ENCODE measurements around the gene CACNG8.

Gene CACNG8

DNA sequence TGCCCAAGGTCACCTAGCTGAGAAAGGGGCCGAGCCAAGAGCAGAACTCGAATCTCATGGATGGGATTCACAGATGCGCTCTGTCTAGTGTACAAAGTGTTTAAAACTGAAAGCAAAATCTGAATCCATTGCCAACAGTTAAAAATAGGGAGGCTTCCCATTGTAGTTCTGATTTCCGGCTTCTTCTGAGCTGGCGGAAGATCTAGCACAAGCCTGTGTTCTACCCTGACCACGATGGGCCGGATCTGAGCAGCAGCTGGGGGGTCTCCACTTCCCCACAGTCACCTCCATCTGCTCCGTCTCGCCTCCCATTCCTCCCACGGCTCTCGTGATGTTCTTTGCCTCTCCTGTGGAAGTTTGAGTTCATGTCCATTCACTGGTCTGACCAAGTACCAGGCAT, 2.4 kb downstream of the CACNG8 start:
- DNase-seq = no peak

DNA sequence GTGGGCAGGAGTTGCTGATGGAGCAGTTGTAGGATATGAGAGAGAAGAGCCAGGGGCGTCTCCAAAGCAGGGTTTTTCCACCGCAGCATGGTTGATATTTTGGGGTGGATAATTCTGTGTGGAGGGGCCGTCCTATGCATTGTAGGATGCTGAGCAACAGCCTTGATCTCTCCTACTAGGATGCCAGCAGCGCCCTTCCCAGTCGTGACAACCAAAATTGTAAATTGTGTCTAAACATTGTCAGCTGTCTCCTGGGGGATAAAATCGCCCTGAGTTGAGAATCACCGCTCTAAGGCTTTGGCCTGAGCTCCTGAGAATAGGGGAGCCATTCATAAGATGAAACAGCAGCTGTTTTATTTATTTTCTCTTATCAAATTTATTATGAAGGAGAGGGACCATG, 4.2 kb downstream of the CACNG8 start:
- no peak for DNase-seq

DNA sequence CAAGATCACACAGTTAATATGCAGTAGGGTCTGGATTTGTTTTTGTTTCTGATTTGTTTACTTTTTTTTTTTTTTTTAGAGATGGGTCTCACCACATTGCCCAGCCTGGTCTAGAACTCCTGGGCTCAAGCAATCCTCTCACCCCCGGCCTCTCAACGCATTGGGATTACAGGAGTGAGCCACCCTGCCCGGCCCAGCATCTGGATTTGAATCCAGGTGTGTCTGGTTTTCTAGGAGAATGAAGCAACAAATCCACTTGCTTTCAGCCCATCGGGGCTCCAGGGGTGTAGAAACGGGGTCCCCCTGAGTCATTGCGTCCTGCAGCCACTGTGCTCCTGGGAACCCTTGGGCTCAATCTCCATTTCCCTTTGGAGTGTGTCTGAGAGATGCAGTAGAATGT, 6.6 kb downstream of the CACNG8 start:
- no peak for DNase-seq

DNA sequence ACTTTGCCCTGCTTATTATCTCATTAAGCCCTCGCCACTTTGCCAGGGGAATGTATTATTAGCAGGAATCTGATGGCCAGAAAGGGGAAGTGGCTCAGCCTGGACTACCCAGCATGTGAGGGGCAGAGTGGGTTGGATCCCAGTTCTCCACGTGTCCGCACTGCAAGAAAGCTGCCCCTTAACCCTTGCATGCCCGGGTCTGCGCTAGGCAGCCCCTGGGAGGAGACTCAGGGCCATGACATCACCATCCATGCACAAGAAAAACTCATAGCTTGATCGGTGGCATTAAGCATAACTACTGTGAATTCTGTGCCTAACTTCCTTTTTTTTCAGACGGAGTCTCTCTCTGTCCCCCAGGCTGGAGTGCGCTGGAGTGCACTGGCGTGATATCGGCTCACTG, 8.9 kb downstream of the CACNG8 start:
- no peak for DNase-seq

DNA sequence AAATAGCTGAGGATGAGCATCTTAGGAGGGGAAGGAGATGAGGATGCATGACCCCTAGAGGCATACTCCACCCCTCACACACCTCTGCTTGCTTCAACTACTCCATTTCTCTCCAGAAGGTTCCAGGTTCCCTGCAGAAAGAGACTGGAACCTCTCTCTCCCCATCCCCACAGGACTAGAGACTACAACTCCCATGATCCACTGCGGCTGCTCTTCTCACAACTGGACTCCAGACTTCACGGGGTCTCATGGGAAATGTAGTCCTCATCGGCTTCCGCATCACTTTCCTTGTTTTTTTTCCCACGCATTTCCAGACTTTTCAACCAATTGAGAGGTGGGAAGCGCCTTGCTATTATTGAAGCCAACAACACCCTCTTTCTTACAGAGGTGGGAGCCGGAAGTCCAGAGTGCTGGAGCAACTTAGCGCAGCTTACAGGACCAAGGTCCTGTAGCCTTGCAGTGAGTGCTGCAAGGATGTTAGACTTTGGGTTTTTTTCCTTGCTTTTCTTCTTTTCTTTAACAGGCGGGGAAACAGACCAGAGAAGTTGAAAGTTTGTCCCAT, 14.8 kb downstream of the CACNG8 start:
- peak; percentile 4 to 33 (median 21) for DNase-seq

DNA sequence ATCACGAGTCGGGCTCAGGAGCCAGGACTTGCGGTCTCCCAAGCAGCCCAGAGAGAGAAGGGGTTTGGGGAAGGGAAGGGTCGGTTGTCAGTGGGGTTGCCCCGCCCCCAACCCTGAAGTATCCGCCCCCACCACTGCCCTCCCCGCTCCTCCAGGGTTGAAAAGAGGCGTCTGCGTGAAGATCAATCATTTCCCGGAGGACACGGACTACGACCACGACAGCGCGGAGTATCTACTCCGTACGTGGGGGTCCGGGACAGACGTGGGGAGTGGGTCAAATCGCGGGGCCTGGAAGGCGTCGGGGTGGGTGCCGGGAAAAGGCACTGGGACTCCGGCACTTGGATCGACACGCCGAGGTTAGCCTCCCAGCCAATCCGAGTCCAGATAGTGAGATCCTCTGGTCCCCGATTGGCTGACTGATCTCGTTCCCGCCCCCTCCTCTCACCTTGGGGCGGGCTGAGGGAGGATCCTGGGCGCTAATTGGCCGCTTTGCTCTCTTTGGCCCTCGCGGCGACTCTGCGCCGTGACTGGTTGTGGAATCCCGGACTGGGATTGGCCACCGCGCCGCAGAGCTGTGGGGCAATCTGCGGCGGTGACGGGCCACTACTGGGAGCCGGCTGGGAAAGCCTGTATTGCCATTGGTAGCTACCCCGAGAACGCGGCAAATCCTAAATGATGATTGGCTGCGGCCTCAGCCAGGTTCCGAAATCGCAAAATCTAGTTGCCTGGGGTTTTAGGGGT, 15.4 kb downstream of the CACNG8 start:
- no peak for DNase-seq

DNA sequence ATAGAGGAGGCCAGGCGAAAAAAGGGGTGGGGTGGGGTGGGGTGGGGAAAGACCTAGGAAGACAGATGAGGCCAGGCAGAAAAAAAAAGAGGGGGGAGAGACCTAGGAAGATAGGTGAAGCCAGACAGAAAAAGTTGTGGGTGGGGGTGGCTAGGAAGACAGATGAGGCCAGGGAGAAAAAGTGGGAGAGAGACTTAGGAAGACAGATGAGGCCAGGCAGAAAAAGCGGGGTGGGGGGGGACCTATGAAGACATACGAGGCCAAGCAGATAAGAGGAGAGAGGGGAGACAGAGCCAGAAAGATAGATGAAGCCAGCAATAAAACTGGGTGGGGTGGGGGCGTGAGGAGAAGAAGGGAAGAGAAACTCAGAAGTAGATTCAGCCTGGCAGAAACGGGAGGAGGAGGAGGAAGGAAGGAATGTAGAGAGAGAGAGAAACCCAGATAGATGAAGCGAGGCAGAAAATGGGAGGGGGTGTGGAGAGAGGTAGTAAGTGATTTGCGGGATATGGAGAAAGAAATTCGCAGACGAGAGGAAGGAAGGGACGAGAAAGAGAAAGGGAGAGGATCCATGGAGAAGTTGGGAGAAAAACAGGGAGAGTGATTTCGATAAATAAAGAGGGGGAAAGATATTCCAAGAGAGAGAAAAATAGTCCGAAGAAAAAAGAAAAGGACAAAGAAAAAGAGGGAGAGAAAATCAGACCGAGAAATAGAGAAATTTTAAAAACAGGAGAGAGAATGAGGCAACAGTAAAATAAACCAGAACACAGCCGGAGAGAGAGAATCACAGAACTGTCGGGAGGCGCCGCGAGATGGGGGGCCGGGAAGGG, 16.5 kb downstream of the CACNG8 start:
- no peak for DNase-seq

DNA sequence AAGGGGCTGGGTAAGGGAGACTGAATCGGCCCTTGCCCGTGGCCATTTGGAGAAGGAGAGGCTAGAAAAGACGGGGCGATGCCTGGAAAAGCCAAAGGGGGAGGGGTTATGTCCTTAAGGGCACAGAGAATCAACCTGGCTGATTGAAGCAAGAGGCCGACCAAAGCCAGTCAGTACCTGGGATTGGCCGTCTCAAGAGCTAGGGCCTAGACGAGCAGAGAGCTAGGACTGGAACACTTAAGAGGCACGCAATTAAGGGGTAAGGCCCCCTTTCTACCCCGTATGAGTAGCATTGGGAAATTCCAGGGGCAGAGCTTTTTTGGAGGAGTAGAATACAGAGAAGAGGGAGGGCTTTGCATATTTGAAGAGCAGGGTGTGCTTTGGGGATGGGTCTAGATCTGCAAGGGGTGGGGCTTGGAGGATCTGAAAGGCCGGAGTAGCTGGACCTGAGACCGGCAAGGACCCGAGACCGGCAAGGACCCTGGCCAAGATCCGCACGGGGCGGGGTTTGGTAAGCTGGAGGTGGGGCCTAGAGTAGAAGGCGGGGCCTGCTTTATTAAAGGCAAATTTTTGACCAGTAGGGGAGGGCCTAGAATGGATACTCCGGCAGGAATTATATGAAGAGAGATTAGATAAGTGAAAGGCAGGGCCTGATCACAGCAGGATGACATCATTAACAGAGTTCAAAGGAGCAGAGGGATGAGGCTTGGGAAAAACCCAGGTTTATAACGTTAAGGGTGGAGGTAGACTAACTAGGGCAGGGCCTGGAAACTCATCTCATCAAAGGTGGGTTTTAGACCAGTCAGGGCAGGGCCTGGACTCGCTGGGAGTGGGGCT, 18.0 kb downstream of the CACNG8 start:
- no peak for DNase-seq

DNA sequence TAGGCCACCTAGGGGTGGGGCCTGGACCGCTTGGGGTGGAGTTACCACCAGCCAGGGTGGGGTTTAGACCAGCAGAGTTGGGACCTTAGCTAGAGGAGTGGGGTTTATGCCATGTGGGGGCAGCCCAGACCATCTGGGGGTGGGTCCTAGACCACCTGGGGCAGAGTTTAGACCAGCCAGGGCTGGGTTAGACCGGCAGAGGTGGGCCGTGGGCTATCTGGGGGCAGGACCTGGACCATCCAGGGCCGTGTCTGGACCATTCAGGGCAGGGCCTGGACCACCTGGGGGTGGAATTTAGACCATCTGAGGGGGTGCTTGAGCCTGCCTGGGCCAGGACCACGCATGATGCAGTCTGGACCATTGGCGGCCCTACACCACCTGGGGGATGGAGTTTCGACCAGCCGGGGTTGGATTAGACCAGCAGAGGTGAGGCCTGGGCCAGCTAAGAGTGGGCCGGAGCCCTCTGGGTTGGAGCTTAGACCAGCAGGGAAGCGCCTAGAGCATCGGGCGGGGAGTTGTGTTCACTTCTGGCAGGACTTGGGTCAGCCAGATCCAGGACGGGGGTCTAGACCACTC, 18.7 kb downstream of the CACNG8 start:
- no peak for DNase-seq

DNA sequence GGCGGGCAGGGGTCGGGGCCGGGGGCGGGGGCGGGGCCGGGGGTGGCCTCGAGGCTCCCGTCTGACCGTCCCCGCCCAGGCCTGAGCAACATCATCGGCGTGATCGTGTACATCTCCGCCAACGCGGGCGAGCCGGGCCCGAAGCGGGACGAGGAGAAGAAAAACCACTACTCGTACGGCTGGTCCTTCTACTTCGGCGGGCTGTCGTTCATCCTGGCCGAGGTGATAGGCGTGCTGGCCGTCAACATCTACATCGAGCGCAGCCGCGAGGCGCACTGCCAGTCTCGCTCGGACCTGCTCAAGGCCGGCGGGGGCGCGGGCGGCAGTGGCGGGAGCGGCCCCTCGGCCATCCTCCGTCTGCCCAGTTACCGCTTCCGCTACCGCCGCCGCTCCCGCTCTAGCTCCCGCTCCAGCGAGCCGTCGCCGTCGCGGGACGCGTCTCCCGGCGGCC, 19.3 kb downstream of the CACNG8 start:
- DNase-seq = no peak

DNA sequence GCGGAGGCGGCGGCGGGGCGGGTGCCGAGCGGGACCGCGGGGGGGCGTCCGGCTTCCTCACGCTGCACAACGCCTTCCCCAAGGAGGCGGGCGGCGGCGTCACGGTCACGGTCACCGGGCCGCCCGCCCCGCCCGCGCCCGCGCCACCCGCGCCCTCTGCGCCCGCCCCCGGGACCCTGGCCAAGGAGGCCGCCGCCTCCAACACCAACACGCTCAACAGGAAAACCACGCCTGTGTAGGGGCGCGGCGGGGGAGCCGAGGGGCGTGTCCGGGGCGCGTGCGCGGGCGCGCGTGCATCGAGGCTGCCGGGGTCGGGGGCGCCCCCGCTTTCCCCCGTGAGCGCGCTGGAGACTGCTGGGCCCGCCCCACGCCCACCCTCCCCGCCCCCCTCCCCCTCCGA, 19.9 kb downstream of the CACNG8 start:
- DNase-seq = no peak

DNA sequence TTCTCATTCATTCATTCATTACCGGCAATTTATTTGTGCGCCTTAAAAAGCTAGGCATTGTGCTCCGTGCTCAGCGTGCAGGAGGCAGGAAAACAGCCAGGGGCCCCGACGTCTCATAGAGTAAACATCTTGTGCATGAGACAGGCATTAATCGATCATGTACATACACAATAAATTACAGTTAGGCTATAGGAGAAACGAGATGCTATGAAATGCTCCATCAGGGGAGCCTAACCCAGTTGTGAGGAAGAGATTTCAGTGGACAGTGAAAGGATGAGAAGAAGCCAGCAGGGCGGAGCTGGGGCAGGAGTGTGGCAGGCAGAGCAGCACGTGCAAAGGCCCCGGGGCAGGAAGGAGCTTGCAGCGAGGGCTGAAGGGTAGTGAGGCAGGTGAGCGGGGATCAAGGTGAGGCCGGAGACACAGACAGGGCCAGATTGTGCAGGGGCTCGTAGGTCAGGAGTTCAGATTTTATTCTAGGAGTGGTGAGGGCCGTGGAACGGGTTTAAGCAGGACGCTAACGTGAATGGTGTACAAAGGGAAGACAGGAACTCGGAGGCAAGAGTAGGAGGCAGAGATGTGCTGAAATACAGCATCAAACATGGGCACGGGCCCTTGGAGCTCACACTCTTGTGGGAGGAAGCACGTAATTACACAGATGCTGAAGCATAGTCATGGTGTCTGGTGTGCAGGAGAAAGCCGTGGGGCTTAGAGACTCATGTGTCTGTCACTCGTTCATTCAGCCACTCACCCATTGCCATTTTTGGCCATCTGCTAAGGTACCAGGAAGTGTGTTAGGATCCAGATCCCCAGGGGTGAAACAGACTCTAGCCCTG, 20.9 kb downstream of the CACNG8 start:
- DNase-seq = no peak

DNA sequence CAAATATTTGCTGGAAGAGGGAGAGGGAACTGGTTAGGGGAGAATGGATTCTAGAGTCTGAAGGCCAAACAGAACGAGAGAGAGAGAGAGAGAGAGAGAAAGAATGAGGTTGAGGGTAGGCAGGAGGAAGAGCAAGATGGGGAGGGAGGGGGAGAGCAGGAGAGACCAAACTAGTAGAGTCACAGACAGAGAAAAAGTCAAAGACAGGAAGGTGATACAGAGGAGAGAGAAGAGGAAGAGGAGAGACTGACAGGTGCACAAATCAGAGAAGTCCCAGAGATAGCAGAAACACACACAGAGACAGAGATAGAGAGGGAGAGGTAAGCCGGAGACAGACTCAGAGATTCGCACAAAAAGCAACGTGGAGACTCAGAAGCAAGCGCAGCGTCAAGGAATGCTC, 23.1 kb downstream of the CACNG8 start:
- DNase-seq = no peak

DNA sequence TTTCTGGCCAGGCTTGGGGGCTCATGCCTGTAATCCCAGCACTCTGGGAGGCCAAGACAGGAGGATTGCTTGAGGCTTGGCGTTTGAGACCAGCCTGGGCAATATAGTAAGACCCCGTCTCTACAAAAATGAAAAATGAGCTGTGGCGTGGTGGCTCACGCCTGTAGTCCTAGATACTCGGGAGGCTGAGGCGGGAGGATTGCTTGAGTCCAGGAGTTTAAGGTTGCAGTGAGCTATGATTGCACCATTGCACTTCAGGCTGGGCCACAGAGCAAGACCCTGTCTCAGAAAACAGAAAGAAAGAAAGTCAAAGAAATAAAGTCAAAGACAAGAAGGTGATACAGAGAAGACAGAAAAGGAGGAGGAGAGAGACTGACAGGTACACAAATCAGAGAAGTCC, 26.2 kb downstream of the CACNG8 start:
- DNase-seq = no peak

DNA sequence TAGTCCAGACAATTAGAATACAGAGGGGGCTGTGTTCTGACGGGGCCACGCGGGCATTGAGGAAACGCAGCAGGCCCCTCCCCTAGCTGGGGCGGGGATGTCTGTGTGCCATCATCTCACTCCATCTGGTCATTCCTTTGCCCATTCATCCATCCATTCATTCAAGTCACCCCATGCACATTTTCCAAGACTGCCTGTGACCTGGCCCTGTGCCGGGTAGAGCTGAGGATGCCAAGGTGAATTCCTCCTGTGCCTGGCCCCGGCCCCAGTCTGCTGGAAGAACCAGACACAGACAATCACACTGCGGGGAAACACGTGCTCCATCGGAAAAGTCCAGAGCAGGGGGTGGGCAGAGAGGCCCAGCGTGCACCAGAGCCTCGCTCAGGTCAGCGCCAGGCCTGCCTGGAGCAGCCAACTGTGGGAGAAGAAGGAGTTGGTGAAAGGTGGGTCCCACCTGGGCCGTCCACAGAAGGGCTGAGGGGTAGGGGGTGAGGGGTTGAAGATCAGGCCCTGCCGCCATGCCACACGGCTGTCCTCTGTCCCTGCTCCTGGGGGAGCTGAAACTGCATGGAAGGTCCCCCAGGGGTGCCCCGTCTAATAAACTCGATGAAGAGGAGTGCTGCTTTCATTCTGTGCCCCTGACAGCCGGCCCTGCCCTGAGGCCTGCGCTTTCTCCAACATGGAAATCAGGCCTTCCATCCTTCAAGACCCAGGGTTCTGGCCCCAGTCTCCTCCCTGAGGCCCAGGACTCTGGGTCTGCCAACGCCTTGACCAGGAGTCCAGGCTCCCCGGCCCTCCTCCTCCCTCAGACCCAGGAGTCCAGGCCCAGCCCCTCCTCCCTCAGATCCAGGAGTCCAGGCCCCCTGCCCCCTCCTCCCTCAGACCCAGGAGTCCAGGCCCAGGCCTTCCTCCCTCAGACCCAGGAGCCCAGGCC, 27.1 kb downstream of the CACNG8 start:
- no peak for DNase-seq

DNA sequence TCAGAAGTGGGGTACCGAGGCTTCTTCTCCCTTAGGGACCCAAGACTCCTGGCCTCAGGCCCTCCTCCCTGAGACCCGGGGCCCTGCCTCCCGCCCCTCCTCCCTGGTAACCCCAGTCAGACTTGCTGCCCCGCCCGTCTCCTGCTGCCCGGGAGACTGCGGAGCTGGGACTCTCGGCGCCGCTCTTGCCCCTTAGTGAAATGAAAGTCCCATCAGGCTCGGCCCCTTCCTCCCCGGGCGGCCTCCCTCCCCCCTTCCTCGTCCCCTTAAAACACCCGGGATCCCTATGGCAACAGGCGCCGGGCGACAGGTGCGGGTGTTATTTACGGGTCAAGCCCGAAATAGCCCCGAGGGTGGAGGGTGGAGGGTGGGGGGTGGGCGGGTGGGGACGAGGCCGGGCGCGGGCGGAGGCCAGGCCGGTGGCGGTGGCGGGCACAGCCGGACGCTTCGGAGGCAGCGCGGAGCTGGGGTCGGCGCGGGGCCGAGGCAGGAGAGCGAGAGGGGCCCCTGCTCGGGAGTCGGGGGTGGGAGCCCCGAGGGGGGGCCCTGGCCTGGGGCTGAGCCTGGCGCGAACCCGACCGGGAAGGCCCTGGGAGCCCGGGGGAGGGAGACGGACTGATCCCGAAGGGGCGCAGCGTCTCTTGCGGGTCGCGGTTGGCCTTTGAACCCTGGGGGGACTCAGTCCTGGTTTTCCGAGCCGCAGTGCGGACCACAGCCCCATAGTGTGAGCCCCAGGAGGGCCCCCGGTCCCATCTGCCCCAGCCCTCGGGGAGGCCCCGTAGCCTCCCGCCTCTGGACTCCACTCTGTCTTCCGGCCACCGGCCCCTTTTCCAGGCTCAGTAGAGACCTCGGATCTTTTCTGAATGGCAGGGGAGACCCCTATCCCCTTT, 28.7 kb downstream of the CACNG8 start, which contains the start of gene CACNG6:
TSS of gene CACNG6 (plus strand) at position 414 of the 890 bp plus-strand sequence. CDS start 1,241 bp downstream, outside the sequence.
- DNase-seq = no peak

DNA sequence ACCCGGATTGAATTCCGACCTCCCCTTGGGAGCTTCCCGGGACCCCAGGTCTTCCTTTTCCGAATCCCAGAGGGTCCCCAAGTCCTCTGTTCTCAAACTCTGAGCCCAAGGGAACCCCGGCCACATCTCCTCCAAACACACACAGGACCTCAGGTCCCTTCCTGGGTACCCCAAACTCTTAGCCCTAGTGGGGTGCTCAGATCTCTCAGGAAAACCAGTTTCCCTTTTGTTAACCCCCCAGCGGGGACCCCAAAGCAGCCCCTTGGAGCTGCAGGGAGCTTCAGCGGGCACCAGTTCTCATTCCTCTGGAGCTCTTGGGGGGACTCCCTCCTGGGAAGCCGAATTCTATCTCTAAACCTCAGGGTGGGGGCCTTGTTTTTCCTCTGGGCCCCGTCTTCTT, 29.5 kb downstream of the CACNG8 start:
- no peak for DNase-seq

DNA sequence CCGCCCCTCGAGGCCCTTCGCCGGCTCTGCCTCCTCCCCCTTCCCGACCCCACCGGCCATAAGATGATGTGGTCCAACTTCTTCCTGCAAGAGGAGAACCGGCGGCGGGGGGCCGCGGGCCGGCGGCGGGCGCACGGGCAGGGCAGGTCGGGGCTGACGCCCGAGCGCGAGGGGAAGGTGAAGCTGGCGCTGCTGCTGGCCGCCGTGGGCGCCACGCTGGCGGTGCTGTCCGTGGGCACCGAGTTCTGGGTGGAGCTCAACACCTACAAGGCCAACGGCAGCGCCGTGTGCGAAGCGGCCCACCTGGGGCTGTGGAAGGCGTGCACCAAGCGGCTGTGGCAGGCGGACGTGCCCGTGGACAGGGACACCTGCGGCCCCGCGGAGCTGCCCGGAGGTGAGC, 30.1 kb downstream of the CACNG8 start:
- no peak for DNase-seq

DNA sequence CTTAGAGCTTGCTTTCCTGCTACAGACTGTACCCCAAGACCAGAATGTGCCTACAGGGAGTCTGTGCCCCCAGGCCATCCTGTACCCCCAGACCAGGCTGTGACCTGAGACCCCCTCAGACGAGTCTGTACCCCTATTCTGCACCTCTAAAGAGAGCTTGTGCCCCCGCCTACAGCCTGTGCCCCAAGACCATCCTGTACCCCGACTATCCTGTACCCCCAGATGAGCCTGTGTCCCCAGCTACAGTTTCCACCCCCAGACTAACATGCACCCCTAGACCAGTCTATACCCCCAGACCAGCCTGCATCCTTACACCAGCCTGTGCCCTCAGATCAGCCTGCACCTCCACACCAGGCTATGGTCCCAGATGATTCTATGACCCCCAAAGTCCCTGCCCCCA, 30.7 kb downstream of the CACNG8 start:
- DNase-seq = no peak

Data from activated CD4-positive, CD25-positive, alpha-beta regulatory T cell (primary cell).